ENCODE measurements around the gene CMTM2. TPM values are rescaled to one million over a fixed set of nuclear protein-coding genes. Genes with fewer than 3 reads are reported as not detected.
A peak's percentile ranks its signal among the peaks of the same experiment; 100 is the strongest.

CMTM2 gene
- polyA plus RNA-seq, 1 experiment: not detected

DNA sequence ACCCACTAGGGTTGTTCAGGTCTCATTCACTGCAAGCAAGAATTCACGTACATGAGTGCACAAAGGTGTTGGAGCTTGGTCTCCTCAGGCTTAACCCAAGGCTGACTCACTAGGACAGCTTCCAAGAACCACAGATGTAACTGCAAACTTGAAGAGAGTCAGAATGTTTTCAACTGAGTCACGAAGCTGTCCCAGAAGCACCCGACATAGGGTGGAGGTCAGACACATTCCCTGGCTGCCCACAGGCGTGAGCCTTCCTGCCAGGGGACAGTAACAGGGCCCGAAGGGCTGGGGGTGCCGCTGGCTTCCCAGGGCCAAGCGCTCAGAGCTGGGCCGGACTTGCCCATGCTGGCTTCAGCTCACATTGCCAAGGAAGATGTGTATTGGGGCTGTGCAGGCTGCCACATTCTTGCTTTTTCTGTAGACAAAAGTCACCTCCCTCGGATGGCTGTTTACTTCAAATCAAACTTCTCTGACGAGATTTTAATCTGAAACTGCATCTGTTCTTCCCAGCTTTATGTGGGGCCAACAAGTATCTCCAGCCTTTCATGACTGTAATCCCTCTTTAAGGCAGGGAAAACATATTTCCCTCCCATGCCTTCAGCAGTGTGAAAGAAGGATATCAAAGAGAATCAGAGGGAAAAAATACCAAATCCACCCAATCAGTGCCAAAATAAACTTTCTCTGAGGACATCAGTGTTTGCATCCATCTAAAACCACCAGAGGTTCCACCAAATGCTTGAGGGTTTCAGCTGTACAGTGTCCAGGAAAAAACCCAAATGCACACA lies 39.5 kb downstream of the CMTM2 start:
- Histone ChIP-seq H3K9me3 (ENCODE audit: control insufficient read depth, insufficient read depth, low read length) (no peaks in the 10 kb centered on the region), H3K4me3 (ENCODE audit: low read depth, low read length) (no peak overlapping the region), H3K27me3 (ENCODE audit: control insufficient read depth, insufficient read depth, low read length) (no peaks in the 10 kb centered on the region), H3K27ac (ENCODE audit: low read depth, low read length) (peak overlapping the region; percentile 88)
- ChIA-PET POLR2A (interaction anchor here (0.6 to 1.8 kb wide), 4 partner anchors 10 to 123 kb away, joined by 3 to 10 read pairs (median 4); no protein-coding TSS in a partner anchor), CTCF (interaction anchor here (0.8 to 5.1 kb wide), 4 partner anchors 10 to 212 kb away, joined by 3 to 47 read pairs (median 18); no protein-coding TSS in a partner anchor)
- TF ChIP-seq, protein P1, sequence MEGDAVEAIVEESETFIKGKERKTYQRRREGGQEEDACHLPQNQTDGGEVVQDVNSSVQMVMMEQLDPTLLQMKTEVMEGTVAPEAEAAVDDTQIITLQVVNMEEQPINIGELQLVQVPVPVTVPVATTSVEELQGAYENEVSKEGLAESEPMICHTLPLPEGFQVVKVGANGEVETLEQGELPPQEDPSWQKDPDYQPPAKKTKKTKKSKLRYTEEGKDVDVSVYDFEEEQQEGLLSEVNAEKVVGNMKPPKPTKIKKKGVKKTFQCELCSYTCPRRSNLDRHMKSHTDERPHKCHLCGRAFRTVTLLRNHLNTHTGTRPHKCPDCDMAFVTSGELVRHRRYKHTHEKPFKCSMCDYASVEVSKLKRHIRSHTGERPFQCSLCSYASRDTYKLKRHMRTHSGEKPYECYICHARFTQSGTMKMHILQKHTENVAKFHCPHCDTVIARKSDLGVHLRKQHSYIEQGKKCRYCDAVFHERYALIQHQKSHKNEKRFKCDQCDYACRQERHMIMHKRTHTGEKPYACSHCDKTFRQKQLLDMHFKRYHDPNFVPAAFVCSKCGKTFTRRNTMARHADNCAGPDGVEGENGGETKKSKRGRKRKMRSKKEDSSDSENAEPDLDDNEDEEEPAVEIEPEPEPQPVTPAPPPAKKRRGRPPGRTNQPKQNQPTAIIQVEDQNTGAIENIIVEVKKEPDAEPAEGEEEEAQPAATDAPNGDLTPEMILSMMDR (IDR thresholded peaks at IDR 0.05; ENCODE audit: low read depth, low read length): no peak
- DNase-seq (ENCODE audit: low read depth, low spot score): peak; percentile 81

DNA sequence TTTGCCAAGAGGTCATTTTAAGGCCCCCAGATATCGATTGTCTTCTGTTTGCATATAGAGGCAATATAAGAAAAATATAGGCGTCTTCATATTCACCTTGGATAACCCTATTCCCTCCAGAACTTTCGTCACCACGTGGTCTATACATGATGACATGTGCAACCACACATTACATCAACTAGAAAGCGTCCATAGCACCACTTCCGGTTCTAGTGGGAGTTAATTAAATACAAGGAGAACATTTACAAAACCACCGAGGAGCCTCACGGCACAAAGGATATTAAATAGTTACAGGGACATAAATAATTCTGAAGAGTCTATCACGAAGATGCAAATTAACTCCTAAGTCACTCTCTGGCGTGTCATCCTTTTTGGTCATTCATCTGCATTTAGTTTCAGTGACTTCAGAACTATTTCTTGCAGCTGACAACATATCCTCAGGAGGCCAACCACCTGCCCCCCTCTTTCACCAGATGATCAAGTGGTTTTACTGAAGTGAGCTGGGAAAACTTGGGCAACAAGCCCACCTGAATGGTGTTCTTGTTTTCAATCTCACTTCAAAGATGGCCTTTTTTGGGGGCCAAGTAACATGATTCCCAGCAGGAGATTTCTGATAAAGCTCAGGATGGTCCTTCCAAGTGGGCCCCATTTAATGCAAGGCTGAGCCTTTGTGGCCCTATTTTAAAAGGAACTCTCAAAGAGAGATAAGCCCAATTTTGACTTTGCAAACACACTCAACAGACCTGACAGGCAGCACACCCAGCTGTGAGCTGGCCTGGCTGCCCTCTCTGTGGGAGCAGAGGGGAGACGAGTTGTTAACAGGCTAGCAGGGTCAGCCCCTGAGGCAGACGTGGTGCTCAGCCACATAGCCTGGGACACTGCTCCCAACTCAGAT lies 40.5 kb downstream of the CMTM2 start:
- no peaks in the 10 kb centered on the region for H3K9me3 ChIP-seq (ENCODE audit: control insufficient read depth, insufficient read depth, low read length)
- POLR2A ChIA-PET: no interaction called here

DNA sequence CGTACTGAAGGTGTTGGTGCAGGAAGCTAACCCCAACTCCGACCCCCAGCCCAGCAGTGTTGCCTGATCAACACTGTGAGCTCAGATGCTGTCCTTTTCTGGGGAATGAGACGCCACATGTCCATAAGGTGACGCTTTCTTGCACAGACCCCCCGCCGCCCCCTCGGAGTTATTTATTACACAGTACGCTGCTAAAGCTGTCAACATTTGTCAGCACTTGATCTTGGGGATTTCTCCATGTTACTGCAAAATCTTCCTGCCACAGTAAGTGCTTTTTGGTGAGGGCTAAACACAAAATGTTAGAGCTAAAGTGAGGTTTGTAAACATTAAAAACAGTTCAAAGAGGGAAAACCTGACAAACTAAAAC lies 41.1 kb downstream of the CMTM2 start:
- TF ChIP-seq, protein P1 (IDR thresholded peaks at IDR 0.05; ENCODE audit: low read depth, low read length): no peak
- Histone ChIP-seq H3K9me3 (ENCODE audit: control insufficient read depth, insufficient read depth, low read length) (no peaks in the 10 kb centered on the region), H3K27ac (ENCODE audit: low read depth, low read length) (no peak overlapping the region), H3K27me3 (ENCODE audit: control insufficient read depth, insufficient read depth, low read length) (no peaks in the 10 kb centered on the region), H3K4me3 (ENCODE audit: low read depth, low read length) (no peak overlapping the region)
- ChIA-PET CTCF (interaction anchor here (4.5 to 5.1 kb wide), 2 partner anchors 12 to 31 kb away, joined by 33 to 47 read pairs; no protein-coding TSS in a partner anchor), POLR2A (interaction anchor here (0.6 kb wide), 1 partner anchor 206 kb away, joined by 11 read pairs; no protein-coding TSS in a partner anchor)
- no peak for DNase-seq (ENCODE audit: low read depth, low spot score)

More for the DNA sequence above, 40.5 kb downstream of the CMTM2 start:
- TF ChIP-seq, protein P1 (IDR thresholded peaks at IDR 0.05; ENCODE audit: low read depth, low read length): no peak
- H3K27ac ChIP-seq (ENCODE audit: low read depth, low read length): peak overlapping the region; percentile 88
- no peak overlapping the region for H3K4me3 ChIP-seq (ENCODE audit: low read depth, low read length)
- H3K27me3 ChIP-seq (ENCODE audit: control insufficient read depth, insufficient read depth, low read length): no peaks in the 10 kb centered on the region
- DNase-seq (ENCODE audit: low read depth, low spot score): no peak
- CTCF ChIA-PET: interaction anchor here (4.5 to 5.1 kb wide), 2 partner anchors 11 to 31 kb away, joined by 33 to 47 read pairs; no protein-coding TSS in a partner anchor

DNA sequence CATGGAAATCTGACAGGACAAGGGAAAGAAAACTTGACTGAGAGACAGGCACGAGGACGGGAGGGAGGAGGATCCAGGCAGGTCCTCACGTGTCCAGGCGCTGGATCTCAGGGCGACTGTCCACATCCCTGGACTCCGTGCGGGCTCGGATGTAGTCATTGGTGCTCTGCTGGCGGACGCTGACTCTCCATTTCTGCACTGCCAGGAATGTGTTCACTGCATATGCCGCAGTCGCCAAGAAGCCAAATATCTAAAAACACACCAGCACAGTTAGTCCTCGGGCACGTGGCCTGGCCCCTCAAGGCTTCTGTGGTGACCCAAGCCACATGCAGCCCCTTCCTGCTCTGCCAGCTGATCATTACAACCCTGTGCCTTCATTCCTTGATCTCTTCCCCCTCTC lies 42.7 kb downstream of the CMTM2 start:
- CTCF ChIA-PET: interaction anchor here (5.1 kb wide), 1 partner anchor 29 kb away, joined by 33 read pairs; no protein-coding TSS in a partner anchor
- Histone ChIP-seq H3K9me3 (ENCODE audit: control insufficient read depth, insufficient read depth, low read length) (no peaks in the 10 kb centered on the region), H3K27me3 (ENCODE audit: control insufficient read depth, insufficient read depth, low read length) (no peaks in the 10 kb centered on the region), H3K4me3 (ENCODE audit: low read depth, low read length) (no peak overlapping the region), H3K27ac (ENCODE audit: low read depth, low read length) (no peak overlapping the region)
- no peak for DNase-seq (ENCODE audit: low read depth, low spot score)
- TF ChIP-seq, protein P1 (IDR thresholded peaks at IDR 0.05; ENCODE audit: low read depth, low read length): no peak
- POLR2A ChIA-PET: no interaction called here

Measured in AG04450 (cell line).